ENCODE results near the gene KRT2.

KRT2 gene

DNA sequence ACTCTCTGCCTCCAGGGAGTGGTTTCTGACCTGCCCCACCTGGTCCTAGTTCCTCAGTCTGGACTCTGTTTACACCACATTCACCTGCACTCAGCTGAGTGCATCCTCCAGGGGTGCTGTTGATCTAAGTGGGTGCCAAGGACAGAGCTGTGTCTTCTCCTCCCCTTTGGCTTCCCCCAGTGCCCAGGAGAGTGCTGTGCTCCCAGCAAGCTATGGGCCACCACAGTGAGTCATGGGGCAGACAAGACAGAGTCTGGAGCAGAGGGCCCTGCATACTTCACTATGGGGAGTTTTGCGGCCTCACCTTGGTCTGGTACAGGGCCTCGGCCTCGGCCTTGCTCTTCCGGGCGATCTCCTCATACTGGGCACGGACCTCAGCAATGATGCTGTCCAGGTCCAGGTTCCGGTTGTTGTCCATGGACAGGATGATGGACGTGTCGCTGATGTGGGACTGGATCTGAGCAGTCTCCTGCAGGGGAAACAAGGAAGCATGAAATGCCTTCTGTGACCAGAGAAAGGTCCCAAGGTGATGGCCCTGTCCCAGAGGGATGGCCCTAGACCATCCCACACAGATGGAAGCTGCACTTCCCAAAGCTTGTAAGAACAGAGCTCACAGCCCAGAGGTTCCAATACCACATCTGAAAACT is 38.5 kb downstream of the KRT2 start:
- no peak for DNase-seq

DNA sequence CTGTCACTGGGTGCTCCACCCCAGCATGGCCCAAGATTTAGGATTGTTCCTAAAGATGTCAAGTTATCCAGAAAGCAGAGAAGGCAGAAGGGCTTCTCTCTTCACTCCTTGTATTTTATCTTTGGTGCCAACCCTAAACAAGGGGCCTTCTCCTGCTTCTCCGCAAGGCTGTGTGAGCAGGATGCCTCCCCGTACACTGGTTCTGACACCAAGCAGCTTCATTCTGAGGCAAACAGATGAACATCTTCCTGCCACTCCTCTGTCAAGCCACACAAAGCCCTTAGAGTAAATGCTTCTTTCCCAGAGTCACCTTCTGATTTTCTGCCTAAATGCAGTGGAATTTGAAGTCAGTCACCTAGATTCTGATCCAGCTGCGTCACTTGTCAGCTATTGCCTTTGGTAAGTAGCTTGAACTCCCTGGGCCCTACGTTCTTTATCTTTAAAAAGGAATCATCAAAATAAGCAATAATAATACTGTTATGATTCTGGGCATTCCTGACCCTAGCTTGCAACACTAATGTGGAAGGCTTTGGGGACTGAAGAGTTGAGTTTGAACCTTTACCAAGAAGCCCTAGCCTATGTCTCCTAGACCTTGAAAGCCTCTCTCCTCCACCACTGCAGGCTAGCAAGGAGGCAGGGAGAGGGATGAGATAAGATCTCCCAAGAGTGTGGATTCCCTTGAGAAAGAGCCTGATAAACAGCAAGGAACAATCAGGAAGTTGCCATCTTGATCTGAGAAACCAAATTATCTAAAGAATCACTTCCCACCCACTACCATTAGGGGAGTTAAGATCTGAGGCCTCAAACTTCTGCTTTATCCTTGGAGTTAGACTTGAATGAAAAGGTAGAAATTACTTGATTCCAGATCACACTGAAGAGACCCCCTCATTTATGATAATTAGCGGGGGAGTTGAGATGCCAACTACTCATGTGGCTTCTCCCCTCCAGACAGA is 39.3 kb downstream of the KRT2 start:
- DNase-seq: no peak

- DNase-seq: no peak
Observed at GRCh38 chr12:52611080-52611468, 40.9 kb downstream of the KRT2 start.

DNA sequence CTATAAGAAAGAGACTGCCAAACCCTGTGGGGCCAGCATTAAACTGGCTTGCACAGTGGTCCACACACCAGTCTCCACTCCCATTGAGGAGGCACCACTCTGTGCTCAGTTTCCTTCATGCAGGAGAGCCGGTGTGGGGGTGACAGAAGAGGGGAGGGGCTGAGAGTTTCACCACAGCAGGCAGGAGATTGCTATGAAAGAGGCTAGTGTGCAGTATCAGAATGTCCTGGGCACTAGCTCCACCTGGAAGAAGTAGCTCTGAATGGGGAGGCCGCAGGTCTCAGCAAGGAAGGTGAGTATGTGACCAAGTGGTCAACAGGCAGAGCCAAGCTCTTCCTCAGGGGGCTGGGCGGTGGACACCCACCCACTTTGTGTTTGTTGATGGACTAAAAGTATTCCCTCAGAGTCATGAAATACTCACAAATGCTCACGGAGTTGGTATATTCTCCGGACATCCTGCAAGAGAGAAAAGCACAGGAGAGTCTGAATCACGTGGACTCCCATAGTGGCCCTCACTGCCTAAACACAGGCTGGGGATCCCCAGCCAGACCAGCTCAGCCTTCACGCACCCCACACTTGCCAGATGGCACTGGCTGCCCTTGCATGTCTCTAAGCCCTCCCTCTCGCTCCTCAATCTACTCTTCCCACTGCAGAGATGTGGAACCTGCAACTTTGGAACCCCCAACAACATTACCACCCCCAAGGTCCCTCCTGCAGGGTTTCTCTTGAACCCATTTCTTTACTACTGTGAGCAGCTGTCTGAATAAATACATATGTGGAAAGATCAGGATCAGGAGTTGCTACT is 43.0 kb downstream of the KRT2 start:
- DNase-seq: no peak

DNA sequence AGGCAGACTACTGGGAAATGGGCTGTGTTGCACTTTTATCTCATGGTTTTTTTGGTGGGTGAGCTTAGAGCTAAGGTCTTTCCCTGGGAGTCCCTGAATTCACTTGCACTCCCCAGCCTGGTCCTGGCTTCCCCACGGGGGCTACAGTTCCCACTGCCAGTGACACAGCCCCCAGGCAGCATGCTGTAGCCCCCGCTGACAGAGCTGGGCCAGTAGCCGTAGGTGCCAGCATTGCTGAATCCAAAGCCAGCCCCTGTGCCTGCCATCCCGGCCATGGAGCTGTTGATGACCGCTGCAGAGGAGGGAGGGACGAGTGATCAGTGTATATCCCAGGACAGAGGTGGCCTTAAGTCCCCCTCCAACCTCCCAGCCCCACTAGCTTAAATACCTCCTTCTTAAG is 43.9 kb downstream of the KRT2 start:
- no peak for DNase-seq

DNA sequence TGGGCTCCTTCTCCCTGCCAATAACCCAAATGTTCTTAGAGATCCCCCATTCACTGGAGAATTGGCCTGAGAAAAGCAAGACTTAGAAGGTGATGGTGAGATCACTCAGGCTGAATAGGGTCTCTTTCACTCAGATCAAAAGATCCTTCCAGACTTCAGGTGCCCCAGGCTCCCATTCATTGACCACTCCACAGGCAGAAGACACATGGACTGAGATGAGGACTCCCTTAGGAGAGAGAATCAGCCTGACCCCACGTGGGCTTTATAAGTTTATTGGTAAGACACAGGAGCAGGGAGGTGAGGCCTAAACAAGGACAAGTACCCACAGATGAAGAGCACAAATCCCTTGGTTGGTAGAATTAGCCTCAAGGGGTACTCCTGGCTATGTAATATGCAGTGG is 44.7 kb downstream of the KRT2 start:
- DNase-seq: no peak

DNA sequence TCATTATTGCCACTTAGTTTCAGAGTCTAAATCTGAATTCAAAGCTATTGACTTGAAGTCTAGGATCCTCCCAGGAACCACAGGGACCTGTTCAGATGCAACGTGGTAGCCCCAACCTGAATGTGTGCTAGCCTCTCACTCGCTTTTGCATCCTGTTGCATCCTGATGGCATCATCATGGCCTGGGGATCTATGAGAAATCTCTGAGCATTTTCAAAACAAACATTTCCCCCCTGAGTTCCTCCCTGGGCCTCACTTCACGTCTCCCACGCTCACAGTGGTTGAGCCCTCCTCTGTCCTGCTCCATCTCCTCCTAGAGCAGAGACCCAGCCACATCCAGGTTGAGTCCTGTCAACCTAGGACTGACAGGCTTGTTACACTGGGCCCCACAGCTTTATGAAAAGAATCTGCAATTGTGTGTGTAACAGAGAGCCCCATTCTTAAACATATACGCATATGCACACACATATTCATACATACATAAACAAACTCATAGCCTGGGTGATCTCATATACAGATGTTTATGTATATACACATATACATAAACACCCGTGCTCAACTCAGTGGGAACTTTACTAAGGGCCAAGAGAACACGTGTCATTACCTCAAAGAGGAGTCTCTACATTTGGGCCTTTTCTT is 45.3 kb downstream of the KRT2 start:
- DNase-seq: no peak

GRCh38 chr12:52606096-52606495 is 45.9 kb downstream of the KRT2 start:
- no peak for DNase-seq

DNA sequence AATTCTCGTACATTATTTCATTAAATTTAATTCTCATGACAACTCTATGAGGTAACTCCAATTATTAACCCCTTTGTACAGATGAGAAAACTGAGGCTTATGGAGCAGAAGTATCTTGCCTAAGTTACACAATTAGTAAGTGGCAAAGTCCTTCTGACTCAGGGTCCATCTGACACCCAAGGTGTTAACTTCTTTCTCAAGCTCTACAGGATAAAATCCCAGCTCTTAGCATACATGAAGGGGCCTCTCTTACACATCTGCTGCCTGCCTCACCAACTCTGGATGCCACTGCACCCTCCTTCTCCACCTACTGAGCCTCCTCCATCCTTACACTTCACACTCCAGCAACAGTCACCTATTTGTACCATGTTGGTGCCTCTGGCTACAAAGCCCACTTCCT is 46.5 kb downstream of the KRT2 start:
- no peak for DNase-seq

DNA sequence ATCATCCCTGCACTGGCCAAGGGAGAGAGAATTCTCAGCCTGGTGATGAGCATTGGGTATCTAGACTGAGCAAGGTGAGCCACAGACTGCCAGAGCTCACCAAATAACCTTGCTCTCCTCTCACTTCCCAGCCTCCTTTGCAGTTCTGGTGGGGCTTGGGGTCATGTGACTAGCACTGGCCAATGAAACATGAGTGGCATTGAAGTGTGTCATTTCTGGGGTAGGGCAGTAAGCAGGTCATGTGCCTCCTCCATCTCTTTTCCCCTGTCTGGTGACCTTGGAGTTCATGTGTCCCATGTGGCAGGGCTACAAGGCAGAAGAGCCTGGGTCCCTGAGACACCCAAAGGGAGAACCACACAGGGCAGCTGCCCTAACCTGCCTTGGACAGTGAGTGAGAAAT is 47.2 kb downstream of the KRT2 start:
- no peak for DNase-seq

DNA sequence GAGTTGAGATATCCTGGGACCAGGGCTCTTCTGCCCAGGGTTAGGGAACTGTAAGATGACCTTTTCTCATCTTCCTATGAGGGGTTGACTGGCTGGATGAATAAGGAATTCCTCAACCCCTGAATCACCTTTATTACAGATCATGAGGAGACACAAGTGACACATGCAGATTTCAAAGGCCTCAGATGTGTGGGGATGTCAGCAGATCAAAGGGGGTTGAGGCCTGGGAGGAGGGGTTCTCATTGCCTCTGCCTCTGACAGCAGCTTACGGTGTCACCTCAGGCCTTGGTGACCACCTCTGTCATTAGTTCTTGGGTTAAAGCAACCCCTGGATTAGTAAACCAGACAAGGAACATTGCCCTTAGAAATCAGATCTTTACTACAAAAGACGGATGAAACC is 48.7 kb downstream of the KRT2 start:
- DNase-seq: no peak

DNA sequence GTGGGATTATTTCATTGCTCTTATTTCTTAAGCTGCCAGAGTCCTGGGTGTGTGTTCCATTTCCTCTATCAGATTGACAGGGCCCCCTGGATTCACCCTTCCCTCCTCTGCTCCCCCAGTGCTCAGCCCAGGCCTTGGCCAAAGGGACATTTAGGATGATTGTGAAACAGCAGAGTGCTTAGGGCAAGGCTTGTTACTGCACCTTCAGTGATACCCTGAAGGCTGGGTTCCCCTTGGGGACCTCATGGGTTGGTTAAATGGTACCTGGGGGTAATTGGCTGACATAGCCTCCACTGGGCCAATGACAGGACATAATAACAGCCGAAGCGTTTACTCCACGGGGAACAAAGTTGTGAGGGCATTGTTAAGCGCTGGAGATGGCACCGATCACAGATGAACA is 49.5 kb downstream of the KRT2 start:
- no peak for DNase-seq

DNA sequence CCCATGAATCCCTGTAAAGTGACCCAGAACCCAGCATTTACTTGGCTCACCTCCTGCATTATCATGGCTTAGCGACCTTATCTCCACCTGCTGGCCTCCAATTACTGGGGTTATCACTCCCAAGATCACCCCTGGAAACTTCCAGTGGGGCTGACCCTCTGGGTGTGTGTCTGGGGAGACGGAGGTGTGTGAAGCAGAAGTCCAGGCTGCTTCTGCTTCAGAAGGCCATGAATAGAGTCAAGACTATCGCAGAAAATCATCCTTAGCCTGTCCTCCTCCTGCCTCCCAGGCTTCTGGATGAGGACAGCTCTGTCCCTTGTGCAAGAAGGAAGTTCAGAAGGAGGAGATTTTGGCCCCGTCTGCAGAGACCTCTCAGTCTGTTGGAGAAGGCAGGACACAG is 50.3 kb downstream of the KRT2 start:
- no peak for DNase-seq

GRCh38 chr12:52600941-52601481 is 51.0 kb downstream of the KRT2 start, which contains the start of gene KRT72:
Gene KRT72, minus strand, starts transcription at chr12:52601463. Its CDS starts 11 bp downstream, at chr12:52601452.
- no peak for DNase-seq

- DNase-seq: no peak
Observed at GRCh38 chr12:52600475-52600874, 51.5 kb downstream of the KRT2 start.

DNA sequence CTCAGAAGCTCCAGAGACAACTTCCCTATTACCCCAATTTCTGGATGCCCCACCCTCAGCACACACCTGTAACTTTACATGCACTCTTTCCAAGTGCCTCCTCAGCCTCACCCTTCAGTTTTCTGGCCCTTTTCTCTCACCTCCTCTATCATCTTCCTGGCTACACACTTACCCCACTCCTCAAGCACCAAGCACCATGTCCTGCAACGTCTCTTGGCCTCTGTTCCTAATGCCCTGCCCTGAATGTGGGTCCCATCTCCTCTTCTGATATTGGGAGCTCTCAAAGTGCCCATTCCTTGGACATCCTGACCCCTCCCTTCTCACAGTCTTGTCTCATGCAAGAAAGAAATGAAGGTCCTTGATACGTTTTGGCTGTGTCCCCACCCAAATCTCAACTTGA is 51.9 kb downstream of the KRT2 start:
- DNase-seq: no peak

- DNase-seq: no peak
Observed at GRCh38 chr12:52598966-52599365, 53.0 kb downstream of the KRT2 start.
